ENCODE measurements around the gene CFHR4.

Gene CFHR4

DNA sequence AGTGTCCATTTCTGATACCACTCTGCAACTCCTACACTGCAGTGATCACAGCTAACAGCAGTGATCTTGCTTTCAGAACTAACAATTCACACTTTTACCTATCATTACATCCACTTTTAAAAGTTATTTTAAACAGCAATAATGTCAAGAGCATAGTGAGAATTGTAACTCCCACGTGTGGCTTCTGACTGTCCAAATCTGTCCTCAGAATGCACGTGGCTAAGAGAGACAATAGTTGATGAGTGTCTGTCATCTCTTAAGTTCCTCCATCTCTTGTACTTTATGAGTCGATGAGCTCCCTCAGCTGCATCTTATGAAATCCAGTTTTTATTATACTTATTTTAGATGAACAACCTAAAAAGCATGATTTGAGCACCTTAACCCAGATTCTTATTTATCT lies 73.0 kb downstream of the CFHR4 start:
- DNase-seq (ENCODE audit: low read depth in 1 of 2, low spot score in 1 of 2) = no peak
- H3K27ac ChIP-seq (replicated peaks) = no peak overlapping the region
- H3K4me3 ChIP-seq (replicated peaks; ENCODE audit: insufficient read depth, low read length) = no peak overlapping the region
- no peaks in the 10 kb centered on the region for H3K27me3 ChIP-seq (ENCODE audit: insufficient read depth, poor library complexity, severe bottlenecking)
- TF ChIP-seq, protein P1, sequence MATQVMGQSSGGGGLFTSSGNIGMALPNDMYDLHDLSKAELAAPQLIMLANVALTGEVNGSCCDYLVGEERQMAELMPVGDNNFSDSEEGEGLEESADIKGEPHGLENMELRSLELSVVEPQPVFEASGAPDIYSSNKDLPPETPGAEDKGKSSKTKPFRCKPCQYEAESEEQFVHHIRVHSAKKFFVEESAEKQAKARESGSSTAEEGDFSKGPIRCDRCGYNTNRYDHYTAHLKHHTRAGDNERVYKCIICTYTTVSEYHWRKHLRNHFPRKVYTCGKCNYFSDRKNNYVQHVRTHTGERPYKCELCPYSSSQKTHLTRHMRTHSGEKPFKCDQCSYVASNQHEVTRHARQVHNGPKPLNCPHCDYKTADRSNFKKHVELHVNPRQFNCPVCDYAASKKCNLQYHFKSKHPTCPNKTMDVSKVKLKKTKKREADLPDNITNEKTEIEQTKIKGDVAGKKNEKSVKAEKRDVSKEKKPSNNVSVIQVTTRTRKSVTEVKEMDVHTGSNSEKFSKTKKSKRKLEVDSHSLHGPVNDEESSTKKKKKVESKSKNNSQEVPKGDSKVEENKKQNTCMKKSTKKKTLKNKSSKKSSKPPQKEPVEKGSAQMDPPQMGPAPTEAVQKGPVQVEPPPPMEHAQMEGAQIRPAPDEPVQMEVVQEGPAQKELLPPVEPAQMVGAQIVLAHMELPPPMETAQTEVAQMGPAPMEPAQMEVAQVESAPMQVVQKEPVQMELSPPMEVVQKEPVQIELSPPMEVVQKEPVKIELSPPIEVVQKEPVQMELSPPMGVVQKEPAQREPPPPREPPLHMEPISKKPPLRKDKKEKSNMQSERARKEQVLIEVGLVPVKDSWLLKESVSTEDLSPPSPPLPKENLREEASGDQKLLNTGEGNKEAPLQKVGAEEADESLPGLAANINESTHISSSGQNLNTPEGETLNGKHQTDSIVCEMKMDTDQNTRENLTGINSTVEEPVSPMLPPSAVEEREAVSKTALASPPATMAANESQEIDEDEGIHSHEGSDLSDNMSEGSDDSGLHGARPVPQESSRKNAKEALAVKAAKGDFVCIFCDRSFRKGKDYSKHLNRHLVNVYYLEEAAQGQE (IDR thresholded peaks at IDR 0.05; ENCODE audit: insufficient replicate concordance, low read depth) = no peak
- TF ChIP-seq POLR2AphosphoS5 (IDR thresholded peaks at IDR 0.05; ENCODE audit: low read depth) (no peak), SPI1 (IDR thresholded peaks at IDR 0.05; ENCODE audit: borderline replicate concordance, low read depth) (no peak), GABPA (IDR thresholded peaks at IDR 0.05; ENCODE audit: low read depth) (no peak)
- TF ChIP-seq, protein P2, sequence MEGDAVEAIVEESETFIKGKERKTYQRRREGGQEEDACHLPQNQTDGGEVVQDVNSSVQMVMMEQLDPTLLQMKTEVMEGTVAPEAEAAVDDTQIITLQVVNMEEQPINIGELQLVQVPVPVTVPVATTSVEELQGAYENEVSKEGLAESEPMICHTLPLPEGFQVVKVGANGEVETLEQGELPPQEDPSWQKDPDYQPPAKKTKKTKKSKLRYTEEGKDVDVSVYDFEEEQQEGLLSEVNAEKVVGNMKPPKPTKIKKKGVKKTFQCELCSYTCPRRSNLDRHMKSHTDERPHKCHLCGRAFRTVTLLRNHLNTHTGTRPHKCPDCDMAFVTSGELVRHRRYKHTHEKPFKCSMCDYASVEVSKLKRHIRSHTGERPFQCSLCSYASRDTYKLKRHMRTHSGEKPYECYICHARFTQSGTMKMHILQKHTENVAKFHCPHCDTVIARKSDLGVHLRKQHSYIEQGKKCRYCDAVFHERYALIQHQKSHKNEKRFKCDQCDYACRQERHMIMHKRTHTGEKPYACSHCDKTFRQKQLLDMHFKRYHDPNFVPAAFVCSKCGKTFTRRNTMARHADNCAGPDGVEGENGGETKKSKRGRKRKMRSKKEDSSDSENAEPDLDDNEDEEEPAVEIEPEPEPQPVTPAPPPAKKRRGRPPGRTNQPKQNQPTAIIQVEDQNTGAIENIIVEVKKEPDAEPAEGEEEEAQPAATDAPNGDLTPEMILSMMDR (IDR thresholded peaks at IDR 0.05; ENCODE audit: insufficient read depth, low read length) = no peak

Measured in HL-60 (cell line).